Measurements from ENCODE around the gene AP3M1. TPM values are rescaled to one million over a fixed set of nuclear protein-coding genes. Genes with fewer than 3 reads are reported as not detected.

AP3M1 gene
- polyA plus RNA-seq, 1 of the 3 experiments (the other 2 are of a cell fraction) = 17.7 TPM

DNA sequence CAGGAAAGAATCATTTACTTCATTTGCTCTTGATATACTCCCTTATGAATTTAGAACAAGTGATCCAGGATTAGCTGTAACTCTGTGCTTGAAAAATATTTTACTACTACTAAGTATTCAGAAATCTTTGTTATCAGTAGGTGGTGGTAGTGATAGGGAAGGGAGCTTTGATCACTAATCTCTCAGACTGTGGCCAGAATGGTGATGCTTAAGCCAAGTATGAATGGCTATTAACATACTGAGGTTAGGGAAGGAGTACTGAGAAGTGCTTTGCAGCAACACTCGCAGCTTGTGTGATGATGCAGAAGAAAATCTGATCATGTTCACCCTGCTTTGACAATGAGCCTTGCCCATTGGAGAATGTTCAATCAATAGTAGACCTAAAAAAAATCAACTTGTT lies 29.3 kb downstream of the AP3M1 start:
- peaks cover 82 to 92% of the 10 kb centered on the region in 2 experiments for H3K36me3 ChIP-seq (replicated peaks in 1 of 2; ENCODE audit: control insufficient read depth in 1 of 2, insufficient read depth in 2 of 2, low read length in 1 of 2)
- WGBS (ENCODE audit: low lambda C conversion rate) = 100% methylated on average over 1 of the region's 1 CpG

DNA sequence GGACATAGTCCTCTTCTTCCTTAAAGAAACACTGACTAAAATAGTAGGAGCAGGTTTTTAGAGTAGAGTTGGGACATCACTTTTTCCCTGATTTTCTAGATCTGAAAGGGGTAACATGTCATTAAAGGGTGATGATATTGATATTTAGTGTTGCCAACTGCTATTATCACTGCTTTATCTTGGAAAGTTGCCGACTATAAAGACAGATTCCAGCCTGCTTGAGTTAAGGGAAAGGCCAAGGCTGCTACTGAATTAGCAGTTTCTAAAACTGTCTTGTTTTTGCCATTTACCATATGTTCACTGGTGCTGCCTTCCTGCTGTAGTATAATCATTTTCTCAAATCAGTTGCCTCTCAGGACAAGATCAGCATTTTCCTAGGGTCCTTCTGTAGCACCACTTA lies 29.7 kb downstream of the AP3M1 start:
- Histone ChIP-seq H3K4me1 (ENCODE audit: control insufficient read depth in 1 of 2, insufficient read depth in 2 of 2, low read depth in 1 of 2, low read length in 1 of 2) (peaks cover 2 to 6% of the 10 kb centered on the region in 2 experiments; a peak in 1 of 4 replicates), H3K27me3 (ENCODE audit: insufficient read depth) (no peaks in the 10 kb centered on the region), H3K36me3 (replicated peaks in 1 of 2; ENCODE audit: control insufficient read depth in 1 of 2, insufficient read depth in 2 of 2, low read length in 1 of 2) (peaks cover 84 to 92% of the 10 kb centered on the region in 2 experiments), H3K4me3 (ENCODE audit: low read depth in 2 of 2, low read length in 1 of 2) (no peak overlapping the region), H3K27ac (ENCODE audit: low read depth in 2 of 2, low read length in 1 of 2) (no peak overlapping the region; a peak in 1 of 4 replicates), H3K9me2 (no peaks in the 10 kb centered on the region), H3K9ac (no peak overlapping the region), H3F3A (replicated peaks; ENCODE audit: insufficient read depth) (peaks cover 83% of the 10 kb centered on the region), H4K20me1 (ENCODE audit: insufficient read depth) (no peaks in the 10 kb centered on the region), H3K4me2 (no peak overlapping the region), H3K79me2 (ENCODE audit: insufficient read depth) (no peaks in the 10 kb centered on the region; the same call in 1 of the 2 replicates), H3K9me3 (no peaks in the 10 kb centered on the region), H2AFZ (ENCODE audit: low read depth) (no peak overlapping the region)
- 71% methylated on average over 1 of the region's 1 CpG for WGBS (ENCODE audit: low lambda C conversion rate)
- no peak for DNase-seq
- ChIA-PET POLR2A (no interaction called here), CTCF (interaction anchor here (1.5 to 4.3 kb wide), 2 partner anchors 92 to 235 kb away, joined by 4 to 15 read pairs; no protein-coding TSS in a partner anchor)
- no peak for TF ChIP-seq NRF1 (IDR thresholded peaks at IDR 0.05; ENCODE audit: low read depth, low read length)
- TF ChIP-seq, protein P1, sequence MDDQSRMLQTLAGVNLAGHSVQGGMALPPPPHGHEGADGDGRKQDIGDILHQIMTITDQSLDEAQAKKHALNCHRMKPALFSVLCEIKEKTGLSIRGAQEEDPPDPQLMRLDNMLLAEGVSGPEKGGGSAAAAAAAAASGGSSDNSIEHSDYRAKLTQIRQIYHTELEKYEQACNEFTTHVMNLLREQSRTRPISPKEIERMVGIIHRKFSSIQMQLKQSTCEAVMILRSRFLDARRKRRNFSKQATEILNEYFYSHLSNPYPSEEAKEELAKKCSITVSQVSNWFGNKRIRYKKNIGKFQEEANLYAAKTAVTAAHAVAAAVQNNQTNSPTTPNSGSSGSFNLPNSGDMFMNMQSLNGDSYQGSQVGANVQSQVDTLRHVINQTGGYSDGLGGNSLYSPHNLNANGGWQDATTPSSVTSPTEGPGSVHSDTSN (IDR thresholded peaks at IDR 0.05) = no peak
- TF ChIP-seq, protein P2, sequence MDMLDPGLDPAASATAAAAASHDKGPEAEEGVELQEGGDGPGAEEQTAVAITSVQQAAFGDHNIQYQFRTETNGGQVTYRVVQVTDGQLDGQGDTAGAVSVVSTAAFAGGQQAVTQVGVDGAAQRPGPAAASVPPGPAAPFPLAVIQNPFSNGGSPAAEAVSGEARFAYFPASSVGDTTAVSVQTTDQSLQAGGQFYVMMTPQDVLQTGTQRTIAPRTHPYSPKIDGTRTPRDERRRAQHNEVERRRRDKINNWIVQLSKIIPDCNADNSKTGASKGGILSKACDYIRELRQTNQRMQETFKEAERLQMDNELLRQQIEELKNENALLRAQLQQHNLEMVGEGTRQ (IDR thresholded peaks at IDR 0.05; ENCODE audit: borderline replicate concordance, low read depth, low read length) = no peak
- TF ChIP-seq TAF1 (IDR thresholded peaks at IDR 0.05; ENCODE audit: borderline replicate concordance, low read depth, low read length) = no peak
- no peak for TF ChIP-seq ELF1 (IDR thresholded peaks at IDR 0.05)
- no peak for TF ChIP-seq FOXJ3 (CRISPR knock-in tag; IDR thresholded peaks at IDR 0.05)
- TF ChIP-seq, protein P3, sequence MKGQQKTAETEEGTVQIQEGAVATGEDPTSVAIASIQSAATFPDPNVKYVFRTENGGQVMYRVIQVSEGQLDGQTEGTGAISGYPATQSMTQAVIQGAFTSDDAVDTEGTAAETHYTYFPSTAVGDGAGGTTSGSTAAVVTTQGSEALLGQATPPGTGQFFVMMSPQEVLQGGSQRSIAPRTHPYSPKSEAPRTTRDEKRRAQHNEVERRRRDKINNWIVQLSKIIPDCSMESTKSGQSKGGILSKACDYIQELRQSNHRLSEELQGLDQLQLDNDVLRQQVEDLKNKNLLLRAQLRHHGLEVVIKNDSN (IDR thresholded peaks at IDR 0.05; ENCODE audit: borderline replicate concordance, low read depth) = no peak
- TF ChIP-seq, protein P4, sequence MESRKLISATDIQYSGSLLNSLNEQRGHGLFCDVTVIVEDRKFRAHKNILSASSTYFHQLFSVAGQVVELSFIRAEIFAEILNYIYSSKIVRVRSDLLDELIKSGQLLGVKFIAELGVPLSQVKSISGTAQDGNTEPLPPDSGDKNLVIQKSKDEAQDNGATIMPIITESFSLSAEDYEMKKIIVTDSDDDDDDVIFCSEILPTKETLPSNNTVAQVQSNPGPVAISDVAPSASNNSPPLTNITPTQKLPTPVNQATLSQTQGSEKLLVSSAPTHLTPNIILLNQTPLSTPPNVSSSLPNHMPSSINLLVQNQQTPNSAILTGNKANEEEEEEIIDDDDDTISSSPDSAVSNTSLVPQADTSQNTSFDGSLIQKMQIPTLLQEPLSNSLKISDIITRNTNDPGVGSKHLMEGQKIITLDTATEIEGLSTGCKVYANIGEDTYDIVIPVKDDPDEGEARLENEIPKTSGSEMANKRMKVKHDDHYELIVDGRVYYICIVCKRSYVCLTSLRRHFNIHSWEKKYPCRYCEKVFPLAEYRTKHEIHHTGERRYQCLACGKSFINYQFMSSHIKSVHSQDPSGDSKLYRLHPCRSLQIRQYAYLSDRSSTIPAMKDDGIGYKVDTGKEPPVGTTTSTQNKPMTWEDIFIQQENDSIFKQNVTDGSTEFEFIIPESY (IDR thresholded peaks at IDR 0.05; ENCODE audit: borderline replicate concordance, low read depth) = no peak

More for the DNA sequence above, 29.3 kb downstream of the AP3M1 start:
- no peak overlapping the region for H2AFZ ChIP-seq (ENCODE audit: low read depth)
- H3K4me2 ChIP-seq = no peak overlapping the region
- no peak overlapping the region; a peak in 1 of 4 replicates for H3K27ac ChIP-seq (ENCODE audit: low read depth in 2 of 2, low read length in 1 of 2)
- H4K20me1 ChIP-seq (ENCODE audit: insufficient read depth) = no peaks in the 10 kb centered on the region
- H3K9ac ChIP-seq = no peak overlapping the region
- CTCF ChIA-PET = interaction anchor here (1.5 to 4.3 kb wide), 3 partner anchors 18 to 235 kb away, joined by 4 to 15 read pairs (median 6); no protein-coding TSS in a partner anchor
- H3K4me1 ChIP-seq (ENCODE audit: control insufficient read depth in 1 of 2, insufficient read depth in 2 of 2, low read depth in 1 of 2, low read length in 1 of 2) = peaks cover 2 to 6% of the 10 kb centered on the region in 2 experiments; a peak in 1 of 4 replicates
- TF ChIP-seq RAD21 (IDR thresholded peaks at IDR 0.05; ENCODE audit: low read length) (no peak), TEAD4 (IDR thresholded peaks at IDR 0.05; ENCODE audit: borderline replicate concordance, insufficient read depth) (no peak), TAF1 (IDR thresholded peaks at IDR 0.05; ENCODE audit: borderline replicate concordance, low read depth, low read length) (no peak)
- H3K4me3 ChIP-seq (ENCODE audit: low read depth in 2 of 2, low read length in 1 of 2) = no peak overlapping the region
- H3F3A ChIP-seq (replicated peaks; ENCODE audit: insufficient read depth) = peaks cover 81% of the 10 kb centered on the region
- H3K79me2 ChIP-seq (ENCODE audit: insufficient read depth) = no peaks in the 10 kb centered on the region; the same call in 1 of the 2 replicates
- DNase-seq = no peak
- POLR2A ChIA-PET = no interaction called here
- H3K9me3 ChIP-seq = no peaks in the 10 kb centered on the region
- no peaks in the 10 kb centered on the region for H3K9me2 ChIP-seq
- H3K27me3 ChIP-seq (ENCODE audit: insufficient read depth) = no peaks in the 10 kb centered on the region
